Muscle of back (tissue), 11 donors: ENCODE measurements around the gene RAP1GAP. TPM values are rescaled to one million over a fixed set of nuclear protein-coding genes. Genes with fewer than 3 reads are reported as not detected.
"Not testable (repeated sequence)": the region's sequence is repeated elsewhere in the genome, so short reads cannot be mapped to it uniquely, and the experiment has no call there.

Experiments
- DNase-seq, 3 donors: peaks; one replicate each; pipeline versions ENCODE4 v3.0.0 to v3.0.0-alpha.2; 2013
- polyA plus RNA-seq, 10 donors: library from polyadenylated mRNA; unstranded; fragments of 120-200 nt; gene quantifications; one replicate each; pipeline ENCODE4 v1.2.1, GENCODE V29; 2013; ENCODE audit not compliant: insufficient read length in 10 of 10

The RAP1GAP gene
- polyA plus RNA-seq, 10 donors: 1.0 to 4.5 (median 1.5) TPM

DNA sequence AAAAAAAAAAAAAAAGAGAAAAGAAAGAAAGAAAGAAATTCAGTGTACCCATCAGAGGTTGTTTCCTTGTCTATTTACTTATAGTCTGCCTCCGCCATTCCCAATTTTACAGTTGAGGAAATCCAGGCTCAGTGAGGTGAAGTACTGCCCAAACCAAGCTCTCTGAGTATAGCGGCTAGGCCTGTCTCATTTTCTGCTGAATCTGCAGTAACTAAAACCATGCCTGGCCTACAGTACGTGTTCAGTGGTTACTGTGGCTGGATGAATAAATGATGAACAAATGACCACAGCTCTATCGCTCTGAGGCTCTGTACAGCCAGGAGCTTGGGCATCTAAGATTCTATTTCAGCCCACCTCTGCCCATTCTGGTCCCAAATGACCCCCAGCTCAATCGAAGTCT, 24.3 kb downstream of the RAP1GAP start:
- no peak for DNase-seq

DNA sequence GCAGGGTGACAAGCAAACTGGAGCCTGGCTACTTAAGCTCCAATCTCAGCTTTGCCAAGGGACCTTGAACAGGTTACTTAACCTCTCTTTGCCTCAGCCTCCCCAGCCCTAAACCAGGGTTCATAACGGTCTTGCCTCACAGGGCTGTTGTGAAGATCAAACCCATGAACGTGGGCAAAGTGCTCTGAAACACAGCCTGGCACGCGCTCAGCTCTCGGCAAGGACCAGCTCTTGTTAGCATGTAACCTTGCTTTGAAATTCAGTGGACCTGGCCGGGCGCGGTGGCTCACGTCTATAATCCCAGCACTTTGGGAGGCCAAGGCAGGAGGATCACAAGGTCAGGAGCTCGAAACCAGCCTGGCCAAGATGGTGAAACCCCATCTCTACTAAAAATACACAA, 24.8 kb downstream of the RAP1GAP start:
- no peak for DNase-seq

DNA sequence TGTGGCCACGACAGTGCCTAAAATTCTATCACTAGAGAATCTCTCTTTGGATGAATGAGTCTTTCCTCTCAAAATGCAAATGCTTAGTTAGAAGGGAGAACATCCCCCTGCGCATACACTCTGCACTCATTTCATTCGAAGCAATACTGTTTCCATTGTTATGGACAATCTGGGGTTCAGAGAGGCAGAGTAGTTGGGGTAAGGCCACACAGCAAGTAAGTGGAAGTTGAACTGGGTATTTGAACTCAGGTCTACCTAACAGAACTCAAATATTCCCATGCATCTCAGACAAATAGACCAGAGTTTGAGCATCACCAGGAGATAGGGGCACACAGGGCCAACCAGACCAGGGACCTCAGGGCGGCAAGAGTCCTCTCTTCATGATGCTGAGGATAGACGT, 25.5 kb downstream of the RAP1GAP start:
- DNase-seq: no peak

DNA sequence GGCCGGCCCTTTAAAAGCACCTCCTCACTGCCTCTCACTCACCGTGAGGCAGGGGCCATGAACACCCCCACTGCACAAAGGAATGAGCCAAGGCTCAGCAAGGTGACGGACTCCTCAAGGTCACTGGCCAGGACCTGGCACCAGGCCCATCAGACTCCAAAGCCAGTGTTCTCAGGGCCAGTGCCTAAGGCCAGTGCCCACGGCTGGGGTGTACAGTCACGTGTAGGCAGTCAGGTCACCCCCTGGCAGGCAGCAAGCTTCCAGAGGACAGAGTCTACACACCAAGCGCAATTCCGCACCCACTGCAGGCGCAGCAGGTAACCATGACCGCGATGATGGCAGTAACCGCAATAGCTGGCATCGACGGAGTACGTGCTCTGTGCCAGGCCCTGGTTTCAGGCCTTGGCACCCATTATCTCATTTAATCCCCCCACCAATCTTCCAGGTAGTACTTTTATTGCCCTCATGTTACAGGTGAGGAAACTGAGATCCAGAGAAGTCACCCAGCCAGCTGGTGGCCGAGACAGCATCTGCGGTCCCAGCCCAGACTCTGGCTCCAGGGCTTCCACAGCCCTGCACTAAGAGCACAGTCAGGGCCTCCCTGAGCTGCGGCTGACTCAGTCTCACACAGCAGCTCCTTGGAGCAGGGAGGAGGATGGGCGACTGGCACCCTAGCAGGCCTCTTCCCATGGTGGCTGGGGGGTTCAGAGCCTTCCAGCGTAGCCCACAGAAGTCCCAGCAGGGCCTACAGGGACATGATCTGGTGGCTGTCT, 27.0 kb downstream of the RAP1GAP start:
- no peak for DNase-seq

DNA sequence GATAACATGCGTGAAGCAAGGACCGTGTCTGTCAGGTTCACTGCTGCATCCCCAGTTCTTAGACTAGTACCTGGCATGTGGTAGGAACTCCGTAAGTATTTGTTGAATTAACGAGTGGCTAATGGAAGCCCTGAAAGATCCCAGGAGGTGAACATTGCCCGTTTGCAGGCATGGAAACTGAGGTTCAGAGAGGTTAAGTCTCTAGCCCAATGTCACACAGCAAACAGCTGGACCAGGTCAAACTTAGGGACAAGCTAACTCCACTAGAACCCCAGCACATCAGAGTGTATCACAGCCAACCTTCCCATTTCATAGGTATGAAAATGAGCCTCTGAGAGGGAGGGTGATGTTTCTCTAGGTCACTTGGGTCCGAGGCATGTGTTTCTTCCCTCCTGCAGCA, 27.6 kb downstream of the RAP1GAP start:
- no peak for DNase-seq

DNA sequence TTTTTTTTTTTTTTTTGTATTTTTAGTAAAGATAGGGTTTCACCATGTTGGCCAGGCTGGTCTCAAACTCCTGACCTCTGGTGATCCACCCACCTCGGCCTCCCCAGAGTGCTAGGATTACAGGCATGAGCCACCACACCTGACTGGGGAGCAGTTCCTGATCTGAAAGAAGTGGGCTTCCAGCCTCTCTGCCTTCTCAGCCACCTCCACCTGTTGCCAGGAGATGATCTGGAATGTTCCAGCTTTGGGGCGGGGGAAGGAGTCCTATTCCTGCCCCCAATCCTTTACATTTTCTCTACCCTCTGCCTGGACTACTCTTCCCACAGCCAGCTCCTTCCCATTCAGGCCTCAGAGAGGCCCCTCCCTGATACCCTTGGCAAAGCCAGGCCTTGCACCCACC, 28.1 kb downstream of the RAP1GAP start:
- no peak for DNase-seq

DNA sequence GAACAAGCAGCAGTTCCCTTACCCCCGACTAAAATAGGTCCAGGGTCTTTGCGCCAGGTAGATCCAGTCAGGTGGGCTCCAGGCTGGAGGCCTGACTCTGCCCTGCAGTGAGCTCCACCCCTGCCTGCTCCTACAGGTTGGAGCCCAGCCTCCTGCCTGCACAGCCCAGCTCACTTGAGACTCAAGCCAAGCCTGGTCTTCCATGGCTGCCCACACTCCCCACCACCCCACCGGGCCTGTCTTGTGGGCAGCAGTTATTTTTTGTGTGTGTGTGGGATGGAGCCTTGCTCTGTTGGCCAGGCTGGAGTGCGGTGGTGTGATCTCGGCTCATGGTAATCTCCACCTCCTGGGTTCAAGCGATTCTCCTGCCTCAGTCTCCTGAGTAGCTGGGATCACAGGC, 28.5 kb downstream of the RAP1GAP start:
- no peak for DNase-seq

DNA sequence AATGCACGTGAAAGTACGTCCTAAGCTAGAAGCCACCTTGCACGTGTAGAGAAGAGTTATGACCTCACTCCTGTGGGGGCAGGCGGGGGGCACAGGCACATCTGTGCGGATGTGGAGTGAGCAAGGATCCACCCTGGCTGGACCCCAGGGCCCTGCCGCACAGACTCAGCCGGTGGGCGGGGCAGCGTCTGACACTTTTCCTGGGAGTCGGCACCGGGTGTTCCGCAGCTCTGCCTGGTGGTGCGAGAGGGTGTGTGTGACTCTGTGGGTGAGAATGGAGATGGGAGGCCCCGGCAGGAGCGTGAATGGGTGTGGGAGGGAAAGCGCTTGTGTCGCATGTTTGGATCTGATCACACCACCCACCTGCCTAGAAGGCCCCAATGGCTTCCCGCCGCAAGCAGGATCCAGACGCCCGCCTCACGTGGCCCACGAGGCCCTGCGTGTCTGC, 29.5 kb downstream of the RAP1GAP start:
- DNase-seq: peak in 1 of 3 donors; percentile 29

DNA sequence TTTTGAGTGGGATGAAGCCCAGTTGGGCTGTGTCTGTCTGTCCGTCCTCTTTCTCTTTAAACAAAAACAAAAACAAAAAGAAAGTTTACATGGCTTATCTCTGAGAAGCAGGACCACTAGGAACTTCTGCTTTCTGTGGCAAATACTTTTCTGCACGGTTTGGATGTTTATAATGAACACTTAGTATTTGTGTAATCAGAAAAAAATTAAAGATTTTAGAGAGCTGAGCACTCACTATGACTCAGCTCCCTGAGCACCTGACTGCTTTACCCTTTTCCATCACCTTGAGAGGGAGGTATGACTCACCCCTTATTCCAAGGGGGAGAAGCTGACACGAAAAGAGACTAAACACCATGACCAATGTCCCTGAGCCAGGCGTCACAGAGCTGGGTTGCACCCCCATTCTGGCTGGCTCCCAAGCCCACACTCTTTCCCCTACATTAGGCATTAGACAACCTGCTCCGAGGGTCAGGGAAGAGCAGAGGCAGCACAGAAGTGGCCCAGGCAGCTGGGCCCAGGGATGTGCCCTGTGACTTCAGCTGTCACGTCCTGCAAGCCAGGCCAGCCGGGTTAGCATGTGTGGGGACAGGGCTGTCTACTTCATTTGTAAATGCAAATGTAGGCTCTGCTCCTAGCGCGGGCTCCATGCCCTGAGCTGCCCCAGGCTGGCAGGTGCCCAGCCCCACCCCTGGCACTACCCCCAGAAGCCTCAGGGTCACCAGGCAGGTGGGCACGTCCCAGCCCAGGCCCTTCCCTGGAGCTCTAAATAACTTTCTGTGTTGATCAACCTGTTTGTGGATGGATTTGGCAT, 30.4 kb downstream of the RAP1GAP start:
- peak in 1 of 3 donors; percentile 25 for DNase-seq

DNA sequence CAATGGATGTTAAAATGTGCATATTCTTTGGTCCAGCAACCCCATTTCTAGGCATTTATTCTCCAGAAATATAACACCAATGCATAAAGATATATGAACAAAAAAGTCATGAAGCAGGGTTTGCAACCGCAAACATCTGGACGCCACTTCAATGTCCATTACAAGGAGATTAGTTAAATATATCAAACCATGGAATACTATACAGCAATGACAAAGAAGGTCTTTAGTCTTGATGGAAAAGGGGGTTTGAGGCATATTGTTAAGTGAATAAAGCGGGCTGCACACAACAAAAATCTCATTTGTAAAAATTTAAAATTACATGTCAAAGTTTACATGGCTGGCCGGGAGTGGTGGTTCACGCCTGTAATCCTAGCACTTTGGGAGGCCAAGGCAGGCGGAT, 31.6 kb downstream of the RAP1GAP start:
- DNase-seq: no peak

DNA sequence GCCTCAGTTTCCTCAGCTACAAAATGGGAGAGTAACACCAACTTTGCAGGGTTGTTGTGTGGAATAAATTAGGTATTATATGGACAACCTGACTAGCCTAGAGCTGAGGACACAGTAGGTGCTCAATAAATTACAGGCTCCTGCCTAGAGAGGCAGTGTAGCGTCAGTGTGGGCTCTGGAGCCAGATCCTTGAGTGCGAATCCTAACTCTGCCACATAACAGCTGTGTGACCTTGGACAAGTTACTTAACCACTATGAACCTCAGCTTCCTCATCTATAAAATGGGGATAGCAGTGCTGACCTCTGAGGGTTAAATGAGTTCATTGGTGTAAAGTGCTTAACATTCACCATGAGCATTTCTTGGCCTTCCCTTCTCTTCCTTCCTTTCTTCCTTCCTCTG, 33.1 kb downstream of the RAP1GAP start:
- no peak for DNase-seq

DNA sequence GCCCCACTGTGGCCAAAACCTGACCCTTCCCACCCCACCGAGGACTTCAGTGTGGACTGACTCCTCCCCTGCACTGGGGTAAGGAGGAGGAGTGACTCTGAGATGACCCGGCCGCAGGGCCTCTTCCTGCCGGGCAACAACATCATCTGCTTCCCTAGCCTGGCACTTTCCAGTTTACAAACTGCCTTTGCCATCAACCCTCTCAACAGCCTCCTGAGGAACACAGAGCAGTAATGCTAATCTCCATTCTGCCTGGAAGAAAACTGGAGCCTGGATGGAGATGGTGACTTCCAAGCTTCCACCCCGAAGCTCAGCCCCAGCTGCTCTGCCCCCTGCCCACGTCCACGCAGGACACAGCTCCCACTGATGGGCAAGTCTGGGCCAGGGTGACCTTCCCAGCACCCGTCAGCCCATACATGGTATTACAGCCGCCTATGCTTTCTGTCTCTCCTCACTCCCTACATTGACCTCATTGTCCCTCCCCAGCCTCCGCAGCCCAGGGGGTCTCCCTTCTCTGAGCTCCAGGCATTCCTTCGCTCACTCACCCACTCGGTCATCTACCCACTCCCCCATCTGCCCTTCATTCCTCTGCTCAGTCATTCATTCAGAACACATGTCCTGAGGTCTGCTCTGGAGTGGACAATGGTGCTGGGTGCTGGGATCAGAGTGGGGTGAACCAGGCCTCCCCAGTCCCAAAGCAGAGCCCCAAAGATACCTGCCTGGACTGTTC, 34.2 kb downstream of the RAP1GAP start:
- no peak for DNase-seq

DNA sequence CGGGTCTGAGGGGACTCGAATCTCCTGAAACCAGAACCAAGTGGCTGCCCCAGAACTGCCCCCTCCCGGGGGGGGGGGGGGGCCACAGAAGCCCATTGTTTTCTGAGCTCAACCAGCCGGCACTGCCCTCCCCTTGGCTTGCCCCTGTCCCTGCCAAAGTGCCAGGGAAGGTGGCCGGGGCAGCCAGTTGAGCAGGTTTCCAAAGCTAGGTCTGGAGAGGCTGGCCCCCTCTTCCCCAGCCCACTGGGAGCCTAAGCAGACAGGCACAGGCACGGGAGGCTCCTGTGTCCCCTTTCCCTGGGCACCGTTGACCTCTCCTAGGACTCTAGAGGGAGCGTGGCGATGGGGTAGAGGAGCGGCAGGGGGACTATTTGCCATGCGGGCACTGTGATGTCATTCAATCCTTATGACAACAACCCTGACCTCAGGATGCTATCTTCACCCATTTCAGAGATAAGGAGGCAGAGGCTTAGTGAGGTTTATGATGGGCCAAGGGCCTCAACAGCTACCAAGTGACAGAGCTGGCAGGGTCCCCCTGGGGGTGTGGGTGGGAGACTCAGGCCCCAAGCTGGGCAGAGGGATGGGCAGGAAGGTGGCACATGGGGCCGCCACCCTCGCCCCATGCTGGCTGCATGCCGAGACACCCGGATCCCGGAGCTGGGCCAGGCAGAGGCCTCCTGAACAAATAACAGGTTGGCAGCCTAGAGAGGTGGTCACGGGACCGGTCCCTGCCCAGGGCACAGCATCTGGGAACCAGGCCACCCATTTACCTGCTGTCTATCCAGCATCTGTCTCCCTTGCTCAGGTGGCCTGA, 35.0 kb downstream of the RAP1GAP start:
- DNase-seq: no peak

DNA sequence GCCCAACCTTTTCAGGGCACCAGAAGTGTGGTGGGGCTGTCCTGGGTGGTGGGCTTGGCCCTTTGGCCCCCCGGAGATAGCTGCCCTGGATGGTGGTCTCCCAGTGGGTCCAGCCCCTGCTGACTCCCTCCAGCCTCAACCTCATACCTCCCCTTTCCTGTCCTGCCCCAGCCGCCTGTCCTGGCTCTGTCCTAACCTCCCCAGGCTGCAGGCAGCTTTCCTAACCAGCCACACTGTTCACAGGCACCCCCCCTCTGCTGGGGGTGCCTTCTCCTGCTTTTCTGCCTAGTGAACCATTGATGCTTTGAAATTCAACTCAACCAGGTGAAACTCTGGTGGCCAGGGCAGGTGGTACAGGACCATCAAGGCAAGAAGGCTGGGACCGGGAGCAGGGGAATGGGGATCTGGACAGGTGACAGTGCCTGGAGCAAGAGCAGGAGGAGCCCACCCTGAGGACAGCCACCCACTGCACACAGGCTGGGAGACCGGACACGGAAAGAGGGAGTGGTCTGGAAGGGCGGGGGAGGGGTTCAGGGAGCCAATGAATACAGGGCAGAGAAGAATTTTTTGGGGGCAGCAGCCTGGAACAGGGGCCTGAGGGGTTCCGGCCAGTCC, 35.9 kb downstream of the RAP1GAP start:
- DNase-seq: no peak

DNA sequence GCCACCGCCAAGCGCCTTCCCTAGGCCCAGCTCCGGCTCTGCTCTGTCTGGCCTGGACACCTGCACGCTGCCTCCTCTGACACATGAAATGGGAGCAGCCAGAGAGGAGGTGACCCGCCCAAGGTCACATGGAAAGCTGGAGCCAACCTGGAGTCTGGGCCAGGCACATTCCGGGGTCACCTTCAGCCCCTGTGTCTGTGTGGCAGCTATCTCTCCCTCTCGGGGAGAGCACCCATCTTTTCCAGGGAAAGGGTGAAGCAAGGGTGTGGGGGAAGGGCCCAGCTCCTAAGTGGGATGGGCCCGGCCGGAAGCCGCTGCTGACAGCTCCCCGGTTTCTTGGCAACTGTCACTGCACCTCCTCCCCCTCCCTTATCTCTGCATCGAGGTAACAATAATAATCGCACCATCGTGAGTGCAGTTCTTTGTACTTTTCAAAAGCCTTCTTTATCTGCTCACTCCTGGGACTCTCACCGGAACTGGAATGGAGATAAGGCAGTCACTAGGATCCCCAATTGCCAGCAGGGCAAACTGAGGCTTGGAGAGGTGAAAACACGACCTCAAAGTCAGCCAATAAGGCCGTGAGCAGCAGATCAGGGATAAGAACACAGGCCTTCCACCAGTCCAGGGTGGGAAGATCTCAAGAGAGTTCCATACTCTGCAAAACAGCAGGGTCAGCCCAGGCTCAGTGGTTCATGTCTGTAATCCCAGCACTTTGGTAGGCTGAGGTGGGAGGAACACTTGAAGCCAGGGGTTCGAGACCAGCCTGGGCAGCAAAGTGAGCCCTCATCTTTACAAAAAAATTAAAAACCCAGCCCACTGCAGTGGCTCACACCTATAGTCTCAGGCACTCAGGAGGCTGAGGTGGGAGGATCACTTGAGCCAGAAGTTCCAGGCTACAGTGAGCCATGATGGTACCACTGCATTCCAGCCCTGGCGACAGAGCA, 36.9 kb downstream of the RAP1GAP start:
- no peak for DNase-seq

DNA sequence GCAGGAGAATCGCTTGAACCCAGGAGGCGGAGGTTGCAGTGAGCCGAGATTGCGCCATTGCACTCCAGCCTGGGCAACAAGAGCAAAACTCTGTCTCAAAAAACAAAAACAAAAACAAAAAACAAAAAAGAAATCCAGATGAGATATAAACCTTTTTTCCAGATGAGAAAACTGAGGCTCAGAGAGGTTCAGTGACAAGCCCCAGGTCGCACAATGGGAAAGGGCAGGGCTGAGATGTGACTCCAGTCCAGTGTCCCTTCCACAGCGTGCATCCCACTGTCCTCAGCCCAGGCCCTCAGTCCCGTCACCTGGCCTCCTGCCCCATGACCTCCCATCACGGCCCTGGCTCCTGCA, 37.6 kb downstream of the RAP1GAP start:
- DNase-seq: not testable (repeated sequence)

DNA sequence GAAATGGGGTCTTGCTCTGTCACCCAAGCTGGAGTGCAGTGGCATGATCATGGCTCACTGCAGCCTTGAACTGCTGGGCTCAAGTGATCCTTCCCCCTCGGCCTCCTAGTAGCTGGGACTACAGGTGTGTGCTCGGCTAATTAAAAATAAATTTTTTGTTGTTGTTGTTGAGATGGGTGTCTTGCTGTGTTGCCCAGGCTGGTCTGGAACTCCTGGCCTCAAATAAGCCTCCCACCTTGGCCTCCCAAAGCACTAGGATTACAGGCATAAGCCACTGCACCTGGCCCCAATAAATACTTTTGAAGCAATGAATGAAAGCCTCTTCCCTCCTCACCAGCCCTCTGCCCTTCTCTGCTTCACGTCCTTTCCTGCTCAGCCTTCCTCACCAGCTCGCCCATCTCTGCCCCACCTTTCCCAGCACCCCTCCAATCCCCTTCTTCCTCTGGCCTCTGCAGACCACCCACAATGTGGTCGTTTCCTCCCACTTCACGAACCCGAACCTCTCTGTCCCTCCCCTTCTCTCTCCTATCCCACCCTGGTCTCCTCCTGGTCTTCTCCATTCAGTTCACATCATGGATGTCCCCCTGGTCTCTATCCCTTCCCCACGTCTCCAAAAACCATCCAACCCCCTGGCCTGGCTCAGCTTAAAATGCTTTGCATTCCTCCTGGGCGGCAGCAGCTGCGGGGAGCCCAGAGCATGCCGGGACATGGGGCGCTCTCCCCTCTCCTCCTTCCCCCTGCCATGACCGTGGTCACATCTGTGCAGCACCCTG, 38.4 kb downstream of the RAP1GAP start:
- peak in 1 of 3 donors; percentile 48 for DNase-seq

DNA sequence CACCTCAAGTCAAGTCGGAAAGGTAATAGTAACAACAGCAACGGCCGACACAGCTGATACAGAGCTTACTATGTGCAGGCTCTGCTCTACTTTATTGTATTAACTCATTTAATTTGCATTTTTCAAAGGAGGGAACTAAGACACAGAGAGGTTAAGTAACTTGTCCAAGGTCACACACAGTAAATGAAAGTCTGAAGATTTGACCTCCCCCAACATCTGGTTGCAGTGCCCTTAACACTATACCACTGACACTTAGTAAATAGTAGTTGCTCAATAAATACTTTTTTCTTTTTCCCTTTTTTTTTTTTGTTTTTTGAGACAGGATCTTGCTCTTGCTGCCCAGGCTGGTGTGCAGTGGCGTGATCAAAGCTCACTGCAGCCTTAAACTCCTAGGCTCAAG, 39.2 kb downstream of the RAP1GAP start:
- DNase-seq: no peak

DNA sequence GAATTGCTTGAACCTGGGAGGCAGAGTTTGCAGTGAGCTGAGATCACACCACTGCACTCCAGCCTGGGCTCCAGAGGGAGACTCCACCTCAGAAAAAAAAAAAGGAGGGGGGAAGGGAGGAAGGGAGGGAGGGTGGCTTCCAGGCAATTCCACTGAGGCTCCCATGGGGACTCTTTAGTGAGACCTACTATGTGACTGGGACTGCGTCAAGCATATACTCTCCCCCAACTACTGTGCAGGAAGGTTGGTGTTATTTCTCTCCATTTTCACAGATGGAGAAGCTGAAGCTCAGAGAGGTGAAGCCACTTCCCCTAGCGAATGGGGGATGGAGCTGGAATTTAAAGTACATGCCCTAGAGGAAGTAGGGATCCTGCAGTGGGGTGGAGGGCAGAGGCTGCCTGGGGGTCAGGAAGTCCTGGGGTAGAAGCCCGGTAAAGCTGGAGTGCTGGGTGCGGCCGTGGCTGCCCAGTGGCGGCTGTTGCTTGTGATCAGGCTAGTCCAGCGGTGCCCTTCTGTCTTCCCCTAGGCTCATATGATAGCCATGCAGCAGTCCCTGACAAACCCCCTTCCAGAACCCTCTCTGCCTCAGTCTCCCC, 40.3 kb downstream of the RAP1GAP start:
- no peak for DNase-seq
